Upper lobe of right lung (tissue), 1 donor: ENCODE measurements around the gene PLEKHA8. TPM values are rescaled to one million over a fixed set of nuclear protein-coding genes. Genes with fewer than 3 reads are reported as not detected.
"Not testable (repeated sequence)": the region's sequence is repeated elsewhere in the genome, so short reads cannot be mapped to it uniquely, and the experiment has no call there.

ENCODE experiments used
- ATAC-seq: fragments of 200-7000 bp; cut with Tn5 transposase; one replicate; pipeline ENCODE4 v1.9.1; 2020; ENCODE audit warnings: mild to moderate bottlenecking, moderate library complexity
- DNase-seq: peaks from one replicate; pipeline ENCODE4 v3.0.0-alpha.2; 2020
- H3K27ac ChIP-seq: fragments of 200-600 bp; one replicate; pipeline ENCODE4 v1.8.0; 2022
- H3K27me3 ChIP-seq: fragments of 200-600 bp; one replicate; pipeline ENCODE4 v1.8.0; 2022; ENCODE audit warnings: mild to moderate bottlenecking
- H3K36me3 ChIP-seq: fragments of 200-600 bp; one replicate; pipeline ENCODE4 v1.8.0; 2022
- H3K4me1 ChIP-seq: fragments of 200-600 bp; one replicate; pipeline ENCODE4 v1.8.0; 2022
- H3K4me3 ChIP-seq: fragments of 200-600 bp; one replicate; pipeline ENCODE4 v1.8.0; 2022; ENCODE audit warnings: mild to moderate bottlenecking
- H3K9me3 ChIP-seq: fragments of 200-600 bp; one replicate; pipeline ENCODE4 v1.8.0; 2022
- intact Hi-C: fragments of 100-400 bp; cut with DNase I; formaldehyde crosslinking; loops from one replicate; pipeline ENCODE4 v1.11.0; 2022
- total RNA-seq: library from RNA; stranded (reverse); fragmentation: NEBNext Ultra II Directional; extraction: Animal tissue kit (Norgen Biotek cat#: 25700); gene quantifications from one replicate; pipeline ENCODE4 v1.2.1, GENCODE V29; 2021
- TF ChIP-seq, protein P1 (sequence below): fragments of 200-600 bp; IDR thresholded peaks from one replicate; pipeline ENCODE4 v1.8.0; 2022; ENCODE audit warnings: antibody characterized with exemption
- donor health status: DM: no; HTN: yes; CAD: no; lungs with severe emphysema.

PLEKHA8 gene
- total RNA-seq, 1 donor from 2014 or later: 11.3 TPM

DNA sequence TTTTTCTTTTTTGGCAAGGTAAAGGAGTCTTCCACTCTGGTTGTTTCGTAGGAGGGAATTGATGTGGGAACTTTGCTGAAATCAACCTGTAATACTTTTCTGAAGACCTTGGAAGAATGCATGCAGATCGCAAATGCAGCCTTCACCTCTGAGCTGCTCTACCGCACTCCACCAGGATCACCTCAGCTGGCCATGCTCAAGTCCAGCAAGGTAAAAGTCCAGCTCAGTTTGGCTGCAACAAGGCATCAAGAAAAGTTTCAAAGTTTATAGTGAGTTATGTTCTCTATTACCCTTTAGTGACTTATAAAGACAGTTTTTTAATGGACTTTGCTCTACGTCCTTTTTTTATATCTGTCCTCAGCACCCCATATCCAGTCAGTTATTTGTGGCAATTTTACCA, 21.0 kb downstream of the PLEKHA8 start:
- ATAC-seq: no peak
- Histone ChIP-seq H3K9me3 (no peaks in the 10 kb centered on the region), H3K4me3 (no peak overlapping the region), H3K36me3 (peaks cover 36% of the 10 kb centered on the region), H3K4me1 (no peaks in the 10 kb centered on the region), H3K27me3 (no peaks in the 10 kb centered on the region), H3K27ac (no peak overlapping the region)
- intact Hi-C loops: no loop called here
- no peak for DNase-seq
- TF ChIP-seq, protein P1, sequence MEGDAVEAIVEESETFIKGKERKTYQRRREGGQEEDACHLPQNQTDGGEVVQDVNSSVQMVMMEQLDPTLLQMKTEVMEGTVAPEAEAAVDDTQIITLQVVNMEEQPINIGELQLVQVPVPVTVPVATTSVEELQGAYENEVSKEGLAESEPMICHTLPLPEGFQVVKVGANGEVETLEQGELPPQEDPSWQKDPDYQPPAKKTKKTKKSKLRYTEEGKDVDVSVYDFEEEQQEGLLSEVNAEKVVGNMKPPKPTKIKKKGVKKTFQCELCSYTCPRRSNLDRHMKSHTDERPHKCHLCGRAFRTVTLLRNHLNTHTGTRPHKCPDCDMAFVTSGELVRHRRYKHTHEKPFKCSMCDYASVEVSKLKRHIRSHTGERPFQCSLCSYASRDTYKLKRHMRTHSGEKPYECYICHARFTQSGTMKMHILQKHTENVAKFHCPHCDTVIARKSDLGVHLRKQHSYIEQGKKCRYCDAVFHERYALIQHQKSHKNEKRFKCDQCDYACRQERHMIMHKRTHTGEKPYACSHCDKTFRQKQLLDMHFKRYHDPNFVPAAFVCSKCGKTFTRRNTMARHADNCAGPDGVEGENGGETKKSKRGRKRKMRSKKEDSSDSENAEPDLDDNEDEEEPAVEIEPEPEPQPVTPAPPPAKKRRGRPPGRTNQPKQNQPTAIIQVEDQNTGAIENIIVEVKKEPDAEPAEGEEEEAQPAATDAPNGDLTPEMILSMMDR: no peak

DNA sequence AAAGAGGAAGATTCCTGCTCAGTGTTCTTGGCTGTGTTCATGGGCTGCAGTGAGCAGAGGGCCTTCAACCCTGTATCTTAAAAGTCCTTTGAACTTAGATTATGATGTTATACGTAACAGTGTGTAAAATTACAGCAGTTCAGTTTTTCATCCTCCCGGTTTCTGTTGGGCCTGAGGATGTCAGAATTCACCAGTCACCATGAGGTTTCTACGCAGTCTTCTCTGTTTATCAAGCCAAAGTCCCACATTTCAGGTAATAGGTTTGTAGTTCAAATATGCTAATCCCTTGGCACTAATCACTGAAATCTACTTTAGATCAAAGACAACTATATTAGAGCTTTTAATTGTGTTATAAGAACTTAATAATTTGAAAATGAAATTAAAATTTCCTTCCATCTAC, 24.9 kb downstream of the PLEKHA8 start:
- Histone ChIP-seq H3K4me3 (no peak overlapping the region), H3K4me1 (no peaks in the 10 kb centered on the region), H3K27ac (no peak overlapping the region), H3K9me3 (no peaks in the 10 kb centered on the region), H3K27me3 (no peaks in the 10 kb centered on the region), H3K36me3 (peaks cover 33% of the 10 kb centered on the region)
- TF ChIP-seq, protein P1: no peak
- ATAC-seq (no peak), DNase-seq (no peak)
- intact Hi-C loops: no loop called here

DNA sequence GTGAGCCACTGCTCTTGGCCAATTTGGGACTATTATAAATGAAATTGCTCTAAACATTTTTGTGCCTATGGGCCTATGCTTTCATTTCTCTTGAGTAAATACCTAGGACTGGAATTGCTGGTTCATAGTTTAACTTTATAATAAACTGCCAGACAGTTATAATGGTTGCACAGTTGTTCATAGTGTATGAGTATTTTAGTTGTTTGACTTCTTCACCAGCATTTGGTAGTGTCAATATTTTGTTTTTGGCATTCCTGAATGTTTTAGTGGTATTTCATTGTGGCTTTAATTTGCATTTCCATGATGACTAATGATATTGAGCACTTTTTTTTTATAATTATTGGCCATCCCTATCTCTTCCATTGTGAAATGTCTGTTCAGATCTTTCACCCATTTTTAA, 29.5 kb downstream of the PLEKHA8 start:
- Histone ChIP-seq H3K36me3 (peaks cover 19% of the 10 kb centered on the region), H3K27ac (no peak overlapping the region), H3K27me3 (no peaks in the 10 kb centered on the region), H3K4me3 (no peak overlapping the region), H3K4me1 (no peaks in the 10 kb centered on the region), H3K9me3 (no peaks in the 10 kb centered on the region)
- no peak for ATAC-seq
- no peak for DNase-seq
- TF ChIP-seq, protein P1: no peak
- intact Hi-C loops: no loop called here

DNA sequence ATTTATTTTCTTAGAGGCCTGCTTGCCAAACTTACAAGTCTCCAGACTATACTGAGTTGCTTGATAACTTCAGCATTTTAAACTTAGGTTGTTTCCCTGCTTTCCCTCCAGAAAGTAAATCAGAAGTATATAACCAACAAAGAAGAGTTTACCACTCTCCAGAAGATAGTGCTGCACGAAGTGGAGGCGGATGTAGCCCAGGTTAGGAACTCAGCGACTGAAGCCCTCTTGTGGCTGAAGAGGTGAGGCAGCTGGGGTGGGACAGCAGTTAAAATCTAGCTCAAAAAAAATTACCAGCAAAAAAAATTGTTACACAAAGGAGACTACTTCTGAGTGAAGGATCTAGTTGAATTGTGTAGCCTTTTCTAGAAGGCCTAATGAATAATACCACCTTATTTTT, 33.6 kb downstream of the PLEKHA8 start:
- H3K36me3 ChIP-seq, H3K4me3 ChIP-seq, intact Hi-C loops, H3K27ac ChIP-seq, DNase-seq, H3K9me3 ChIP-seq, H3K4me1 ChIP-seq, H3K27me3 ChIP-seq: not testable (repeated sequence)
- ATAC-seq: peak; percentile 83
- TF ChIP-seq, protein P1: peak; percentile 57

DNA sequence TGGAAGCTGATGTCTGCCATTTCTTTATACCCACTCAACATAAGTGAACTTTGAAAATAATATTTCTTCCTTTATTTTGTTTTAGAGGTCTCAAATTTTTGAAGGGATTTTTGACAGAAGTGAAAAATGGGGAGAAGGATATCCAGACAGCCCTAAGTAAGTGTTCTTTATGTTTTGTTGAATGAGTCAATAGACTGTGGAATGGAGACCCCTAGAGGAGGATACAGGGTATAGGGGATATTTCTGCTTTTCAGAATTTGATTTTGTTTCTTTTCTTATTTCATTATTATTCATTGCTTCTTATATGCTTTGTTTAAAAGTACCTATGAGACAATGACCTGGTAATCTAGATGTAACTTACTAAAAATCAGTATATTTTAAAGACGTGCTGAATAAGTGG, 34.4 kb downstream of the PLEKHA8 start:
- intact Hi-C loops: no loop called here

DNA sequence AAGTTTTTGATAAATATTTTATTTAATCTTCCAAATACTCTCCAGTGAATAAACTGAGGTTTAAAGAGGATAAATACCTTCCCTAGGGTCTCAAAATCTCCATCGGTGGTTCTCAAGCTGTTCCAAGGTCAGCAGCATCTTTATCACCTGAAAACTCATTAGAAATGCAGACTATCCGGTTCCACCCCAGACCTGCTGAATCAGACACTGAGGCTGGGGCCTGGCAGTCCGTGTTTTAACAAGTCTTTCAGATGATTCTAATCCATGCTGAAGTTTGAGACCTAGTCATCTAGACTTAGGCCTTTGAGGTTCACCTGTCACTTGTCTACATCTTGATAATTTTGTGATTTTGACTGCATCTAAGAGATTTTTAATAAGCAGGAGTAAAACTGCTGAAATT, 37.5 kb downstream of the PLEKHA8 start:
- Histone ChIP-seq H3K36me3 (no peaks in the 10 kb centered on the region), H3K27me3 (no peaks in the 10 kb centered on the region), H3K9me3 (no peaks in the 10 kb centered on the region), H3K4me3 (no peak overlapping the region), H3K4me1 (peaks cover 8% of the 10 kb centered on the region), H3K27ac (no peak overlapping the region)
- ATAC-seq (no peak), DNase-seq (no peak)
- TF ChIP-seq, protein P1: no peak
- intact Hi-C loops: no loop called here

More for the DNA sequence above, 34.4 kb downstream of the PLEKHA8 start:
- no peak for DNase-seq
- no peaks in the 10 kb centered on the region for H3K9me3 ChIP-seq
- ATAC-seq: peak; percentile 64
- H3K27ac ChIP-seq: no peak overlapping the region
- H3K4me3 ChIP-seq: no peak overlapping the region
- TF ChIP-seq, protein P1: peak; percentile 67
- no peaks in the 10 kb centered on the region for H3K4me1 ChIP-seq
- no peaks in the 10 kb centered on the region for H3K27me3 ChIP-seq
- no peaks in the 10 kb centered on the region for H3K36me3 ChIP-seq
